ENCODE measurements around the gene S100A14. TPM values are rescaled to one million over a fixed set of nuclear protein-coding genes. Genes with fewer than 3 reads are reported as not detected.

S100A14 gene
- total and polyA plus RNA-seq, 9 of the 15 experiments (the other 6 are each of a cell fraction or from before 2014, with no cell fraction given): 0.10 to 0.64 (median 0.24) TPM; not detected in 3

- TF ChIP-seq ZNF592 (IDR thresholded peaks at IDR 0.05) (peak; percentile 77), ILK (tag; IDR thresholded peaks at IDR 0.05; ENCODE audit: borderline replicate concordance, low read depth) (no peak), ZNF280A (IDR thresholded peaks at IDR 0.05; ENCODE audit: low read depth, partially characterized antibody) (no peak), SMAD3 (CRISPR knock-in tag; conservative IDR thresholded peaks at IDR 0.05) (no peak), L3MBTL2 (IDR thresholded peaks at IDR 0.05) (peak; percentile 51), DEAF1 (CRISPR knock-in tag; IDR thresholded peaks at IDR 0.05) (no peak), ZSCAN29 (IDR thresholded peaks at IDR 0.05) (no peak), FOXJ2 (tag; IDR thresholded peaks at IDR 0.05) (no peak), ZBTB9 (CRISPR knock-in tag; IDR thresholded peaks at IDR 0.05) (no peak), CHAMP1 (IDR thresholded peaks at IDR 0.05) (no peak), RAD21 (CRISPR knock-in tag; conservative IDR thresholded peaks at IDR 0.05 in 1 of 2, IDR thresholded peaks at IDR 0.05 in 1 of 2) (0 out of 4 replicates have a peak, but pooled peaks of 1 of the 2 experiments have one; percentile 6), MCM2 (IDR thresholded peaks at IDR 0.05; ENCODE audit: low read depth) (no peak), ZNF311 (CRISPR knock-in tag; IDR thresholded peaks at IDR 0.05) (no peak), PCBP1 (IDR thresholded peaks at IDR 0.05; ENCODE audit: low read depth, low read length, poor library complexity, severe bottlenecking) (peak; percentile 52), ZNF165 (CRISPR knock-in tag; IDR thresholded peaks at IDR 0.05; ENCODE audit: borderline replicate concordance) (no peak), HCFC1 (IDR thresholded peaks at IDR 0.05; ENCODE audit: low read depth, low read length) (peak; percentile 97)
Measured at GRCh38 chr1:153658400-153659174, 42.5 kb upstream of the S100A14 start, which contains the start of gene SNAPIN (continued).

Measured in K562 (cell line).